NCI-H128 (cell line): Measurements from ENCODE around the gene KCTD7.
"Not testable (repeated sequence)": the region's sequence is repeated elsewhere in the genome, so short reads cannot be mapped to it uniquely, and the experiment has no call there.

Source experiments
- DNase-seq: peaks from one replicate; lab custom pipeline; 2025; ENCODE audit not compliant: unreplicated experiment; lab: John Stamatoyannopoulos, UW

The KCTD7 gene

GRCh38 chr7:66628361-66629221, at the start of gene KCTD7:
Gene KCTD7 (plus strand): TSS chr7:66628881. CDS start chr7:66629065, 184 bp downstream.
- DNase-seq, result peak; percentile 92

- not testable (repeated sequence) for DNase-seq
Observed at GRCh38 chr7:66580380-66580779, 48.3 kb upstream of the KCTD7 start.

GRCh38 chr7:66582816-66583489, 45.7 kb upstream of the KCTD7 start:
- not testable (repeated sequence) for DNase-seq

GRCh38 chr7:66583490-66584110, 45.1 kb upstream of the KCTD7 start:
- no peak for DNase-seq

- no peak for DNase-seq
Observed at GRCh38 chr7:66586181-66586580, 42.5 kb upstream of the KCTD7 start.

GRCh38 chr7:66588226-66588625, 40.5 kb upstream of the KCTD7 start:
- DNase-seq, result not testable (repeated sequence)

GRCh38 chr7:66588856-66589570, 39.7 kb upstream of the KCTD7 start:
- not testable (repeated sequence) for DNase-seq

GRCh38 chr7:66590302-66591057, 38.2 kb upstream of the KCTD7 start:
- not testable (repeated sequence) for DNase-seq

- not testable (repeated sequence) for DNase-seq
Observed at GRCh38 chr7:66591058-66591798, 37.5 kb upstream of the KCTD7 start.

GRCh38 chr7:66591799-66592596, 36.7 kb upstream of the KCTD7 start:
- DNase-seq, result peak; percentile 79

GRCh38 chr7:66592597-66593146, 36.0 kb upstream of the KCTD7 start:
- DNase-seq, result not testable (repeated sequence)

- DNase-seq, result not testable (repeated sequence)
Observed at GRCh38 chr7:66594082-66594481, 34.6 kb upstream of the KCTD7 start.

GRCh38 chr7:66597461-66597860, 31.2 kb upstream of the KCTD7 start:
- DNase-seq, result no peak

- no peak for DNase-seq
Observed at GRCh38 chr7:66602159-66602558, 26.5 kb upstream of the KCTD7 start.

- no peak for DNase-seq
Observed at GRCh38 chr7:66604198-66604597, 24.5 kb upstream of the KCTD7 start.

GRCh38 chr7:66606540-66607291, 22.0 kb upstream of the KCTD7 start:
- DNase-seq, result not testable (repeated sequence)

- DNase-seq, result no peak
Observed at GRCh38 chr7:66609176-66609575, 19.5 kb upstream of the KCTD7 start.

GRCh38 chr7:66614596-66614995, 14.1 kb upstream of the KCTD7 start:
- DNase-seq, result not testable (repeated sequence)
